Measurements from ENCODE around the gene PI4K2B. TPM values are rescaled to one million over a fixed set of nuclear protein-coding genes. Genes with fewer than 3 reads are reported as not detected.

The PI4K2B gene
- total RNA-seq, 1 donor from 2014 or later = 21.1 TPM

DNA sequence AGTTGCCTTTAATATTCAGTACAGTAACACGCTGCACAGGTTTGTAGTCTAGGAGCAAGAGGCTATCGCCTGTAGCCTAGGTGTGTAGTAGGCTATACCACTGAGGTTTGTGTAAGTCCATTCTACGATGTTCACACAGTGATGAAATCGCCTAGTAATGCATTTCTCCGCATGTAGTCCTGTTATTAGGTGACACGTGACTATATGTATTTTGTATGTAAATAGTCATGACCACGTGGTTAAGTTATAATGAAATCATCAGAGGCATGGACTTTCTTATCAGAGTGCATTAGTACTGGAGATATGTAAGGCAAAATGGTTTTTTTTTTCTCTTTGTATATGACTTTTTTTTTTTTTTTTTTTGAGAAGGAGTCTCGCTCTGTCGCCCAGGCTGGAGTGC lies 68.8 kb downstream of the PI4K2B start:
- intact Hi-C loops (cut with DNase I) = no loop called here
- H3K27me3 ChIP-seq (ENCODE audit: low read depth) = no peaks in the 10 kb centered on the region
- H3K4me3 ChIP-seq = no peak overlapping the region
- no peaks in the 10 kb centered on the region for H3K4me1 ChIP-seq
- no peaks in the 10 kb centered on the region for H3K36me3 ChIP-seq
- no peaks in the 10 kb centered on the region for H3K9me3 ChIP-seq
- no peak overlapping the region for H3K27ac ChIP-seq
- no peak for DNase-seq
- TF ChIP-seq, protein P1, sequence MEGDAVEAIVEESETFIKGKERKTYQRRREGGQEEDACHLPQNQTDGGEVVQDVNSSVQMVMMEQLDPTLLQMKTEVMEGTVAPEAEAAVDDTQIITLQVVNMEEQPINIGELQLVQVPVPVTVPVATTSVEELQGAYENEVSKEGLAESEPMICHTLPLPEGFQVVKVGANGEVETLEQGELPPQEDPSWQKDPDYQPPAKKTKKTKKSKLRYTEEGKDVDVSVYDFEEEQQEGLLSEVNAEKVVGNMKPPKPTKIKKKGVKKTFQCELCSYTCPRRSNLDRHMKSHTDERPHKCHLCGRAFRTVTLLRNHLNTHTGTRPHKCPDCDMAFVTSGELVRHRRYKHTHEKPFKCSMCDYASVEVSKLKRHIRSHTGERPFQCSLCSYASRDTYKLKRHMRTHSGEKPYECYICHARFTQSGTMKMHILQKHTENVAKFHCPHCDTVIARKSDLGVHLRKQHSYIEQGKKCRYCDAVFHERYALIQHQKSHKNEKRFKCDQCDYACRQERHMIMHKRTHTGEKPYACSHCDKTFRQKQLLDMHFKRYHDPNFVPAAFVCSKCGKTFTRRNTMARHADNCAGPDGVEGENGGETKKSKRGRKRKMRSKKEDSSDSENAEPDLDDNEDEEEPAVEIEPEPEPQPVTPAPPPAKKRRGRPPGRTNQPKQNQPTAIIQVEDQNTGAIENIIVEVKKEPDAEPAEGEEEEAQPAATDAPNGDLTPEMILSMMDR (IDR thresholded peaks at IDR 0.05) = no peak
- ATAC-seq = no peak

DNA sequence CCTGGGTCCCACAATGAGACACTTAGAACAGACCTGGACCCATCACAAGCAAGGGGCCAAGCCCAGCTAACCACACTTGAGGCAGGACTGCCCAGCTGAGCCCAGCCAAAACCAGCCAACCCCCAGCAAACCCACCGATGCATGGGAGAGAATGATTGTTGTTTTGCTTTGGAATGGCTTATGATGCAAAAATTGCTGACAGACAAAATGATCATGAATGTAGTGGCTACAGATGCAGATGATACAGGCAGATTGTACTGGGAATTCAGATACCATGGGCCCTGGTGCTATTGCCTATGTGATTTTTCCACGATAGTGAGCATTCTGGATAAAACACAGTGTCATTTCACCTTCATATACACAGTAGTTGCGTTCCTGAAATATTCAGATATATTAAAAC lies 69.7 kb downstream of the PI4K2B start:
- Histone ChIP-seq H3K9me3 (no peaks in the 10 kb centered on the region), H3K36me3 (no peaks in the 10 kb centered on the region), H3K4me3 (no peak overlapping the region), H3K27me3 (ENCODE audit: low read depth) (no peaks in the 10 kb centered on the region), H3K4me1 (no peaks in the 10 kb centered on the region), H3K27ac (no peak overlapping the region)
- TF ChIP-seq, protein P1 (IDR thresholded peaks at IDR 0.05) = no peak
- intact Hi-C loops (cut with DNase I) = no loop called here
- ATAC-seq (no peak), DNase-seq (no peak)

DNA sequence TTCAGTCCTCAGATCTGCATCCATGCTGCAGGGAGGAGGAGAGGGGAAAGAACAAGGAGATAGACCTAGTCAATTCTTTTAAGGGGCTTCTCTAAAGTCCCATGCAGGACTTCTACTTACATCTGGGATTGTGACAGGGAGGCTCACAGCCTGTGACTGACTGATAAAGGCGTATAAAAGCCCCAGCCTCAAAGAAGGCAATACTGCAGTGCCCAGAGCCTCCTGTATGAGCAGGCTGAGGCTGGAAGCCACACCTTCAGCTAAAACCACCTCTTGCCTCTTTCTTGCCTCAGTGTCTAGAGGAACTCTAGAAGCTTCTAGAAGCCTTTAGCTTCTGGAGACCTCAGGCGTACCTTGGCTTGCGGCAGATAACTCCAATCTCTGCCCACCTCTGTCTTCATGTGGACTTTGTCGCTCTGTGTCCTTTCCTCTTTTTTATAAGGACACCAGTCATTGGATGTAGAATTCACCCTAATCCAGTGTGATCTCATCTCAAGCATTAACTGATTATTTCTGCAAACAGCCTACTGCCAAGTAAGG lies 72.8 kb downstream of the PI4K2B start:
- no peaks in the 10 kb centered on the region for H3K9me3 ChIP-seq
- no peaks in the 10 kb centered on the region for H3K4me1 ChIP-seq
- H3K27ac ChIP-seq = no peak overlapping the region
- no peaks in the 10 kb centered on the region for H3K27me3 ChIP-seq (ENCODE audit: low read depth)
- no peak overlapping the region for H3K4me3 ChIP-seq
- intact Hi-C loops (cut with DNase I) = no loop called here
- no peaks in the 10 kb centered on the region for H3K36me3 ChIP-seq
- TF ChIP-seq, protein P1 (IDR thresholded peaks at IDR 0.05) = no peak
- ATAC-seq (no peak), DNase-seq (no peak)

DNA sequence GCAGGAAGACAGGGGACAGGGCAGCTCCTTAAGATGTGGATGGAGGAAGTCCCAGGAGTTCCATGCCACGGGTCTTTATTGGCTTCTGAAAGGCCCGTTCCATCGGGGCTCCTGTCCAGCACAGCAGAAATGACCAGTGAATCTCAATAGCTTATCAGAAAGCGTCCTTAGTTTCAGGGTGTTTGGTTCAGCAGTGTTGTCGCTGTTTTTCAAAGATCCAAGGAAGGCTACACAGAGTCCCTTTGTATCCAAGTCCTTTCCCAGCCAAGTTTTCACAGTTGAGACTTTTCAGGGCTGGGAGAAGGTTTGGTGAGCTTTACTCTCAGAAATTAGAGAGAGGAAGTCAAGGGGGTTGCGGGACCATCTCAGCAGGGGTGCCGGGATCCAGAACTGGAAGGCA lies 73.8 kb downstream of the PI4K2B start:
- H3K36me3 ChIP-seq = no peaks in the 10 kb centered on the region
- H3K4me3 ChIP-seq = no peak overlapping the region
- intact Hi-C loops (cut with DNase I) = no loop called here
- no peaks in the 10 kb centered on the region for H3K9me3 ChIP-seq
- no peak overlapping the region for H3K27ac ChIP-seq
- TF ChIP-seq, protein P1 (IDR thresholded peaks at IDR 0.05) = no peak
- no peaks in the 10 kb centered on the region for H3K27me3 ChIP-seq (ENCODE audit: low read depth)
- ATAC-seq (no peak), DNase-seq (no peak)
- H3K4me1 ChIP-seq = no peaks in the 10 kb centered on the region

DNA sequence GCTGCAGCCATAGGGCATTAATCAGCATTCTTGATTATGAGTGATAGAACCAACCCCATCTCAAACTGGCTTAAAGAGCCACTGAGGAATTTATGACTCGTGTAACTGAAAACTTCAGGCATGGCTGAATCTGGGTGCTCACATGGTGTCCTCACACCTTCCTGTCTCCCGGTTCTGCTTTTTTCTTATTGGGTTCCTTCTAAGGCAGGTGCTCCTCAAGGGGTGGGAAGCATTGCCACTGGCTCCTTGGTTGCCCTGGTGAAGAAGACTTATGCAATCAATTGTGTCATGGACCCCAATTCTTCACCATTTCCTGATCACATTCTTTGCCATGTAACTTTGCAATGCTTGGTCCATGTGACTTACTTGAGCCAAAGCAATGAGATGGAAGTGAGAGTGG lies 74.5 kb downstream of the PI4K2B start:
- no peaks in the 10 kb centered on the region for H3K36me3 ChIP-seq
- no peaks in the 10 kb centered on the region for H3K9me3 ChIP-seq
- peaks cover 4% of the 10 kb centered on the region for H3K4me1 ChIP-seq
- no peak overlapping the region for H3K4me3 ChIP-seq
- no peak for ATAC-seq
- H3K27me3 ChIP-seq (ENCODE audit: low read depth) = no peaks in the 10 kb centered on the region
- TF ChIP-seq, protein P1 (IDR thresholded peaks at IDR 0.05) = no peak
- DNase-seq = no peak
- no peak overlapping the region for H3K27ac ChIP-seq
- intact Hi-C loops (cut with DNase I) = no loop called here

DNA sequence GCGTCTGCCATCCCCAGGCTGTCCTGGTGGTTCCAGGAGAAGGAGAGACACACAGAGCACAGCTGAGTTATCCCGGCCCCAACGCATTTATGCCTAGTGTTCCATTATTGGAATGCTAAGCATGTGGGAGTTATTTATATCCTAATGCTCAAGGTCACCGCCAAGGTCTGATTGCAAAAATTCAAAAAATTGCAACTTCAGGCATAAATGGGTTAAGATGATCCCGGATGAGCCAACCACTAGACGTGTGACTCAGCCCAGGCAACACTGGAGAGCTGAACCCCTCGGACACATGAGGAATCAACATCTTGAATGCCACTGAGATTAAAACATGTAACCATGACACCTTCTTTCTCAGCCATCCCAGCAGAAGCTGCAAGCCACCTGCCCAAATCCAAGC lies 74.9 kb downstream of the PI4K2B start:
- no peak for DNase-seq
- Histone ChIP-seq H3K27me3 (ENCODE audit: low read depth) (no peaks in the 10 kb centered on the region), H3K9me3 (no peaks in the 10 kb centered on the region), H3K4me1 (peaks cover 8% of the 10 kb centered on the region), H3K4me3 (no peak overlapping the region), H3K36me3 (no peaks in the 10 kb centered on the region), H3K27ac (no peak overlapping the region)
- TF ChIP-seq, protein P1 (IDR thresholded peaks at IDR 0.05) = no peak
- intact Hi-C loops (cut with DNase I) = no loop called here
- no peak for ATAC-seq
